GM10266 (cell line): Measurements from ENCODE around the gene RNF111.

ENCODE experiments used
- DNase-seq: peaks from one replicate; pipeline ENCODE4 v3.0.0; 2012; ENCODE audit errors: extremely low spot score
- CTCF ChIP-seq: IDR thresholded peaks from 2 replicates; pipeline ENCODE4 v1.5.1; 2012; ENCODE audit warnings: mild to moderate bottlenecking, low read depth; ENCODE audit not compliant: control insufficient read depth, insufficient read depth; ENCODE audit errors: missing control alignments

Gene RNF111

GRCh38 chr15:59059076-59059597, 71.7 kb downstream of the RNF111 start:
- TF ChIP-seq CTCF = no peak
- DNase-seq = no peak

GRCh38 chr15:59060348-59060747, 72.9 kb downstream of the RNF111 start:
- no peak for TF ChIP-seq CTCF
- no peak for DNase-seq

GRCh38 chr15:59063042-59063441, 75.6 kb downstream of the RNF111 start:
- TF ChIP-seq CTCF = no peak
- no peak for DNase-seq

GRCh38 chr15:59069430-59069829, 82.0 kb downstream of the RNF111 start:
- no peak for TF ChIP-seq CTCF
- no peak for DNase-seq

- no peak for DNase-seq
- TF ChIP-seq CTCF = no peak
Measured at GRCh38 chr15:59074607-59075006, 87.1 kb downstream of the RNF111 start.

- DNase-seq = no peak
Measured at GRCh38 chr15:59087731-59088130, 100.3 kb downstream of the RNF111 start.

GRCh38 chr15:59094077-59094476, 106.6 kb downstream of the RNF111 start:
- TF ChIP-seq CTCF = no peak
- DNase-seq = no peak

More at GRCh38 chr15:59087731-59088130, 100.3 kb downstream of the RNF111 start:
- no peak for TF ChIP-seq CTCF
